Stimulated activated naive CD8-positive, alpha-beta T cell treated with anti-CD3 and anti-CD28 coated beads, Interleukin-15, Interleukin-2, amounts not matched to agents 100 ng/mL and 50 ng/mL, for 24 hours (primary cell): Measurements from ENCODE around the gene CFAP53.

ENCODE experiments used
- H3K27ac Mint-ChIP-seq: one replicate; pipeline ENCODE4 v1.8.0; 2021; ENCODE audit warnings: mild to moderate bottlenecking, mixed read lengths
- H3K27me3 Mint-ChIP-seq: one replicate; pipeline ENCODE4 v1.8.0; 2021; ENCODE audit warnings: mixed read lengths
- H3K36me3 Mint-ChIP-seq: one replicate; pipeline ENCODE4 v1.8.0; 2021; ENCODE audit warnings: low read depth, mixed read lengths
- H3K4me1 Mint-ChIP-seq: one replicate; pipeline ENCODE4 v1.8.0; 2021; ENCODE audit warnings: low read depth, mixed read lengths
- H3K4me3 Mint-ChIP-seq: one replicate; pipeline ENCODE4 v1.8.0; 2021; ENCODE audit warnings: mild to moderate bottlenecking, mixed read lengths
- H3K9me3 Mint-ChIP-seq: one replicate; pipeline ENCODE4 v1.8.0; 2021; ENCODE audit warnings: mixed read lengths

The CFAP53 gene

DNA sequence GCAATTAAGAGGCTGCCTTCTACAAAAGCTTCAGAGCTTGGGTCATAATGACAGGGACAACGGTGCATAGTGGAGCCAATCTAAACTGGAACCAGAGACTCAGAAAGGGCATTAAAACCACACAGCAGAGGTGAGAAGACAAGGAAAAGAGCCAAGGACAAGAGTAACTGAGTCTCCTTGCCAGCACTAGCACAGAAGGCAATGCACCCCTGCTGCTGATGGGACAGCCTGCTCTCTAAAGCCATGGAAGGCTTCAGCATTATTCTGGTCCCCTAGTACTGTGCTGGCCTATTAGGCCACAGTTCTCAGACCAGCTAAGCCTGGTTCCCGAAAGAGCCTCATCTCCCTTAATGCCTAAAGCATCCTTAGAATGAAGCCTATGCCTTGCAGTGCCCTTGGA is 86.8 kb downstream of the CFAP53 start:
- Mint-ChIP-seq H3K9me3 (no peaks in the 10 kb centered on the region), H3K27ac (no peak overlapping the region), H3K36me3 (no peaks in the 10 kb centered on the region), H3K4me3 (no peak overlapping the region), H3K27me3 (peaks cover 41% of the 10 kb centered on the region), H3K4me1 (no peaks in the 10 kb centered on the region)

DNA sequence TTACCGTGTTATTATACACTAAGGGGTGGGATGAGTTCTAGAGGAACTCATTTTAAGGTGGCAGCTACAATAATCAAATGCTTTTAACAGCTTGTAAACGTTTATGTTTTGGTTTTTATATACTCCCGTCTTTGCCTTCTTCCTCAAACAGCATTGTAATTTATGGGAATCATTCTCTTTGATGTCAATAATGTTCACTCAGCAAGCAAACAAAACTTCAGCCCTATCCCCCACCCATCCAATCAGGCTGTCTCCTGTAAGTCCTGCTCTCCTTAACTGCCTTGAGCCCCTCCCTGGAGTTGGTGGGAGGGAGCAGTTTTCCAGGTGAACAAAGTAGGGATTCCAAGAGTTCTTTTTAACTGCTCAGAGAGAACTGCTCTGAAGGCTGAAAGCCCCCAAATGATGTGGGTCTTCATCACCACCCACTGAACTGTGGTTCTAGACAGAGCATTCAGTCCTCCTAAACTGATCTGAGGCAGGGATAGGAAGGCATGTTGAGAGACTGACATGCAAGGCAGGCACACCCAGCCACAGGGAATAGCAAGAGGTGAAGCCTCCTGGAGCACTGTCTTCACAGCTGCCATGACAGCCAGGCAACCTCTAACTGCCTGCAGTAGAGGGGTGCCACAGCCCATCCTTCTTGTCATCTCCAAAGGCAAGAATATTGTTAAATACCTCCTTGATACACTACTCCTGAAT is 88.9 kb downstream of the CFAP53 start:
- Mint-ChIP-seq H3K4me1 (no peaks in the 10 kb centered on the region), H3K27ac (no peak overlapping the region), H3K9me3 (no peaks in the 10 kb centered on the region), H3K4me3 (no peak overlapping the region), H3K27me3 (peaks cover 31% of the 10 kb centered on the region), H3K36me3 (no peaks in the 10 kb centered on the region)
